GM21619 (cell line): ENCODE measurements around the gene SLC17A9.

Experiments used
- ATAC-seq: cut with Tn5 transposase; IDR thresholded peaks from one replicate; pipeline ENCODE4 v1.9.1; 2021; ENCODE audit not compliant: unreplicated experiment

Gene SLC17A9

DNA sequence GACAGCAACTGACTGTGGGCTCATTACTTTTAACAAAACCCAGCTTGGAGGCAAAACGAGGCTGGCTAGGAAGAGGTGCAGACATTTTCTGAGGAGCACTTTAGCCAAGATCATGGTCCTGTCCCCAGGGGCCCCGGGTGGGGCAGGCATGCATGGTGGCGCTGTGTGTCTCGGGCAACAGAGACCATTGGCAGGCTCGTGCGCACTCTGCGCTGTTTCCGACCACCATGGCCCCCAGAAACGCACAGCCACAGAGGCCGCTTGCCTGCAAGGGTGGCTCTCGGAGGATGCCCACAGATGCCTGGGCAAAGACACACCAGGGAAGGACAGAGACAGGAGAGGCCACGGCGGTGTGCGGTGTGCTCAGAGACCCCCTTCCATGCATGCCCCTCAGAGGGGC, 47.5 kb downstream of the SLC17A9 start:
- no peak for ATAC-seq

DNA sequence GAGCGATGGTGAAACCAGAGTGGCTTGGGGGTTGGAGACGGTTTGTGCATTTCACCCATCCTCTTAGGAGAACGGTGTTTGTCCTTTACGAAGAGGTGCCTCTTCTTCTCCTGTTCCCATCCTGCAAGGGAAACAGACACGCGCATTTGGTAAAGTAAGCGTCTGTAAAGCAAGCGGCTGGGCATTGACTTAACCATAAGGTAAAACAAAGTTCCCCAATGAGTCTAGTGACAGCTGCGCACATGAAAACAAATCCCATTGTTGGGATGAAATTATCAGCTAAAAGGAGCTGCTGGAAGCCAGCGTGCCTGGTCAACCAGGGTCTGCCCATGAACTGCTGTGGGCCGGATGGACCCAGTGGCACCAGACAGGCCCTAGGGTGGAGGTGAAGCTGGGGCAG, 48.4 kb downstream of the SLC17A9 start:
- no peak for ATAC-seq

DNA sequence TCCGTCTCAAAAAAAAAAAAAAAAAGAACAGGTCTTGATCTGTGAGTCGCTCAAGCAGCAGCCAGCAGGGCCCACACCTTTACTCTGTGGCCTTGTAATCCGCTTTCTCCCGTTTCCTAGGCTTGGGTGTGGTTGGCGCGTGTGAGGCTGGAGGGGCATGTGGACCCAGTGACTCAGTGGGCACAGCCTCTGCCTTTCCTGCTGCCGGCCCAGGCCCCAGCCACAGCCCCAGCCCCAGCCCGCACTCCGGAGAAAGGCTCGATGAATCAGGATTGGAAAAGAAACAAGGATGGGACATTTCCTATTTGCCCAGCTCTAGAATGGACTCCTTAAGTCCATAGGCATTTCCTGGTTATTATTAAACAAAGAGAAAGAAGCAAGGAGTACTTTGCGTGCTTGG, 50.0 kb downstream of the SLC17A9 start:
- ATAC-seq = no peak

DNA sequence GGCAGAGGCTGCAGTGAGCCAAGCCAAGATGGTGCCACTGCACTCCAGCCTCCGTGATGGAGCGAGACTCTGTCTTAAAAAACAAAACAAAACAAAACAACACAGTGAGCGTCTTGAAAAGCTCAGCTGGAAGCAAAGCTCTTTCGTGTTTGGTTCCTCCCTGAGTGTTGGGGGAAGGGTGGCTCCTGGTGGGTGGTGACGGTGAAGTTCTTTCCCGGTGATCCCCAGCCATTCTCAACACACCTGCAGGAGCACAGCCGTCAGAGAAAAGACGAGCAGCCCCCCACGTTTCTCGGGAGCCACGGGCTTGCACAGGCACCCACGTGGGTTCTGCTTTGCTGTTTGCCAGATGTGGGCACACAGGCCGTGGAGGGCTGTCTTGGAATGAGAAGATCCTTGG, 51.0 kb downstream of the SLC17A9 start:
- no peak for ATAC-seq

DNA sequence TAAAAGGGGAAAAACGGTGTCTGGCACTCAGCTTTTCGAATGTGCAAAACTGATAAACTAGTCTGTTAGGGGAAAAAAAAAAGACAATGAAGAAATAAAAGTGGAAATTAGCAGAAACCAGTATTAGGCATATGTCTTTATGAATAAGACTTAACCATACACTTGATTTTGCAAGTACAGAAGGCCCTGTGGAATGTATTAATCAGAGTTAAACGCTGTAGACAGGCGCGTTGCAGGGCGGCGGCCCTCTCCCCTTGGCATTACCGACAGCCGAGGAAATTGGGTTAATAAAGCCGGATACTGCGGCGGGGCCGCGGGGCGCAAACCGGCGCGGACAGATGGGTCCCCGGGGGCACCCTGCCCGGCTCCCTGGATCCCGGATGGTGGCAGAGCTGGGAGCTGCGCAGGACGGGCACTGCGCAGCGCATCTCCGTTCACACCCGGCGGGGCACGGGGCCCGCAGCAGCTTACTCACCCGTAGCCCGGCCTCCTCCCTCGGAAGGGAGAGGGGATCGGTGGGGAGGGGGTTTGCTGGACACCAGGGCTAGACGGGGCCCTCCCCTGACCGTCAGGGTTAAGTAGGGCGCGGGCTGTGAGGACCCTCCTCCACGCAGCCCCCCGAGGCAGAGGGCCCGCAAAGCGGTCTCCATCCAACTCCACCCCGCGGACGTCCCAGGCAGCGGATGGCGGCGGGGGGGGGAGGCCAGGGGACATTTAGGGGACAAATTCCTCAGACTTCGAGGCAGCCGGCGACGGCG, 52.3 kb downstream of the SLC17A9 start:
- ATAC-seq = no peak

DNA sequence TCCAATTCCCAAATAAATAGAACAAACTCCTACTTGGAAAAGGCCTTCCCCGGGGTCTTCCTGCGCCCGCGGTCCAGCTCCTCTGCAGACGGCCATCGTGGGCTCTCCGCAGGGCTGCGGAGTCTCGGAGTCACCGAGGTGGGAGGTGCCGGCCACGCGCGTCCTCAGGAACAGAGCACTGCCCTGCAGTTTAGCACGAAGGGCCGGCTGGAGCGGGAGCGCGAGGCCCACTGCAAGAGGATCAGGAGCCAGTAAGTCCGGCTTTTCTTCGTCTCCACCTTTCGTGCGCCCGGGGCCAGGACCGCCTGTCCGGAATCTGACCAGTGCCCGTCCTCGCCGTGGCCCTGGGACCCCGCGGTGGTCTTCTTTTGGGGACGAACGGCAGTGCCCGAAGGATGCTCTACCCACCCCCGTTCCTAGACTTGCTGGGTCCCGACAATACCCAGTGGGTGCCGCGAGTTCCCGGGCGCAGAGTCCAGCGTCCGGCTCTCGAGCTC, 52.9 kb downstream of the SLC17A9 start:
- no peak for ATAC-seq

DNA sequence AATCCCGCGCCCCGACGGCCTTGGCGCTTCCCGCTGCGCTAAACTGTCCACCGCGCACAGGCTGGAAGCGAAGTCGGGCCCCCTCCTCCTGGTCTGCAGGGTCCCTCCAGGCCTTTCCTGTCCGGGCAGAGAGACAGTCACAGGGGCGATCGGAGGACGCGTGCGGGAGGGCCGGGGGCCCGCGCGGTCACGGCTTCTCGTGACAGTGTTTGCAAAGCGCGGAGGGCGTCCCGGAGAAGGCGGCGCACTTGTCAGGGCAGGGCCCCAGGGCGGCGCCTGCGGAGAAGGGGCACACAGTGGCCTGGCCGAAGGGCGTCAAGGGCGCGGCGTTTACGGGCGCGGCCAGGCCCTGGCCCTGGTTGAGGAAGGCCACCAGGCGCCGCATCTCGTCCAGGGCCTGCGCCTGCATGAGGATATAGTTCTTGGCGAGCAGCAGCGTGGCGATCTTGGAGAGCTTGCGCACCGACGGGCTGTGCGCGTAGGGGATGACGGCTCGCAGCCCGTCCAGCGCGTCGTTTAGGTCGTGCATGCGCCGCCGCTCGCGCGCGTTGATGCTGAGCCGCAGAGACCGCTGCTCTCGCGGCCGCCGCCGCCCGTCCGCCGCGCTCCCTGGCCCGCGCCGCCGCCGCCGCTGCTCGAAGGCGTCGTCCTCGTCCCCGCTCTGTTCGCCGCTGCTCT, 53.5 kb downstream of the SLC17A9 start:
- no peak for ATAC-seq

DNA sequence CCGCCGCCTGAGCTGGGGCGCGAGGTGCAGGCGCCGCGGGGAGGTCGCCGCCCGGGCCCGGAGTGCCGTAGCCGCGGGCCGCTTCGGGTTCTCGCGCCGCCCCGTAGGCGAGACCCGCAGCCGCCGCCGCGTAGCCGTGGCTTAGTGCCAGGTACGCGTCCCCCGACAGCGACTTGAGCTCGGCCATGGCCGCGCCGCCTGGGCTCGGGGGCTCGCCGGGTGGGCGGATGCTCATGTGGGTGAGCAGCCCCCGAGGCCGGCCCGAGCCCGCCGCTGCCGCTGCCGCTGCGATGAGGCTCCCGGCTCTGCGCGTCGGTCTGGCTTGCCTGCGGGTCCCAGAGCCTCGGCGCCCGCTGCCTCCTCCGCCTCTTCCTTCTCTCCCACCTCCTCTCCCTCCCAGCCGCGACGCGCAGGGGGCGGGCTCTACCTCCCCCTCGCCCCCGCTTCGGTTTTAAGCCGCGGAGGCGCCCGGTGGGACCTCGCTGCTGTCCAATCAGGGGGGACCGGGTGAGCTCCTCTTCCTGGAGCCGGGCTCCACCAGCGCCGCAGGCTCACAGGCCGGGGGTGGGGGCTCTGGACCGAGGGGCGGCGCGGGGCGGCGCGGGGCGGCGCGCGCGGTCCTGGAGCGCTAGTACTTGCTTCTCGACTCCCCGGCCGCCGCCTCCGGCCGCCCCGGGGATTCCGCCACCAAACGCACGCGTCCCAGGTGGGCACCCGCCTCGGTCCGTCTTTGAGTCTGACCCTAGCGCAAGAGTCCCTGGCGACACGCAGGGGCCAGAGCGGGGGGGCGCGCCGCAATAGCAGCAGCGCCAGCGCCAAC, 54.2 kb downstream of the SLC17A9 start, which contains the start of gene BHLHE23:
TSS of gene BHLHE23 (minus strand) at position 425 of the 820 bp plus-strand sequence. CDS start at position 235, 190 bp downstream.
- ATAC-seq = no peak

DNA sequence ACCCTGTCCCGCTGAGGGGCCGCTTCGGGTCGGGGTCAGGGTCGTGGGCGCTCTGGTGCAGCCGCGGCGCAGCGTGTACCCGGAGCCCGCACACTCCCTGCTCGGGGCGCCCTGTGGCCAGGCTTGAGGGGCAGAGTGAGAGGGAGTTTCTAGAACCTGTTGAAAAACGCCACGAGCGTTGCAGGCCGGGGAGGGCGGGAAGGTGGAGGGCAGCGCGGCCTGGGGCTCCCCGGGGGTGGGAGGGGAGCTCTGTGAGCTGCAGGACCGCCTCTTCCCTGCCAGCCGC, 54.8 kb downstream of the SLC17A9 start:
- no peak for ATAC-seq

DNA sequence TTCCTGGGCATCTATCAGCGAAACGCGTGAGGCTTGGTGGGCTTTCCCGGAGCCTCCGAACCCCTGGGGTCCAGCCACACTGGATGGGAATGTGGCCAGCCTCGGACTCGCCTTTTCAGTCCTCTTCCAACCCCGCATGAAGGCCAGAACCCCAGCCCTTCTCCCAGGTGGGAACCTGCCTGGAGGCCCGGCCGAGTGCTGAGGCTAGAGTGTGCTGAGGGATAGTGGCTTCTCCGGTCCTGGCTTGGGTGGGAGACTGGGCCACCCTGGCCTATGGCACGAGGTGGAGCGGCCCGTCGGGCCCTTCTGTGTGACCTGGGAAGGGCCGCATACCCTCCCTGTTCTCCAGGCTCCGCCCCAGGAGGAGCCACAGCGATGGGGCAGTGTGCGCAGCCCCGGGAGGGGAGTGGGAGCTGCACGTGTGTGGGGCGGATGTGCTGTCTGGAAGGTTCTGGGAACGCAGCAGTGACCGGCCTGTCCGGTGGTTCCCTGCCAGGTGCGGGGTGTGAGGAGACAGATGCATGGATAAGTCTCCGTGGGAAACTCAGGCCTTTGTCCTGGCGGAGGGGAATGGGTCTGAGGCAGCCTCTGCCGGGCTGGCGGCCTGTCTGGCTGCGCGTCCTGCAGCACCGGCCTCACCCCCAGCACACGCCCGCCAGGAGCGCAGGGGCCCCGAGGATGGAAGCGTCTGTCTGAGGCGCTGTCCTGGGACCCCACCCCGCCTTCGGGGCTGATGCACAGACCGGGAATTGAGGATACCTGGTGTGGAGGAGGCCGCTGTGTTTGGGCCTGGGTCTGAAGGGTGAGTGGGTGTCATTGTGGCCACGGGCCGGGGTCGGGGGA, 55.4 kb downstream of the SLC17A9 start:
- ATAC-seq = no peak

DNA sequence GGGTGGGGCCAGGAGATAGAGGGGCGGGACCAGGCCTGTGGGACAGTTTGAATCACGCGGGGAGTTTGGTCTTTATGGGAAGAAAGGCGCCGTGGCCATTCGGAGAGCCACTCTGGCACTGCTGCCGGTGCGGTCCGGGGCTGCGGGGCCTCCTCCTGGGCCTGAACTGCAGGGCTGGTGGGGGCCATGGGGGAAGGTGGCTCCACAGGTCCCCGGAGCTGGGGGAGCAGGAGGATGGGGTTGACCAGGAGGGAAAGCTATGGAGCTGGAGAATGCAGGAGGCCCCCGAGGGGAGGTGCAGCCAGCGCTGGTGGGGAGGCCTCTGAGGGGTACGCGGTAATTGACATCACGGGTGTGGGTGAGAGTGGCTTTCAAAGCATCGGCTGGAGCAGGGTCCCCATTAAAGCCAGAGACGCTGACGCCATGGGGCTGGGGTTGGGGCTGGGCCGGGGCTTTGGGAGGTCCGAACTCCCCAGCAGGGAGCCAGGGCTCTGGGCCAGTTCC, 56.1 kb downstream of the SLC17A9 start:
- no peak for ATAC-seq

DNA sequence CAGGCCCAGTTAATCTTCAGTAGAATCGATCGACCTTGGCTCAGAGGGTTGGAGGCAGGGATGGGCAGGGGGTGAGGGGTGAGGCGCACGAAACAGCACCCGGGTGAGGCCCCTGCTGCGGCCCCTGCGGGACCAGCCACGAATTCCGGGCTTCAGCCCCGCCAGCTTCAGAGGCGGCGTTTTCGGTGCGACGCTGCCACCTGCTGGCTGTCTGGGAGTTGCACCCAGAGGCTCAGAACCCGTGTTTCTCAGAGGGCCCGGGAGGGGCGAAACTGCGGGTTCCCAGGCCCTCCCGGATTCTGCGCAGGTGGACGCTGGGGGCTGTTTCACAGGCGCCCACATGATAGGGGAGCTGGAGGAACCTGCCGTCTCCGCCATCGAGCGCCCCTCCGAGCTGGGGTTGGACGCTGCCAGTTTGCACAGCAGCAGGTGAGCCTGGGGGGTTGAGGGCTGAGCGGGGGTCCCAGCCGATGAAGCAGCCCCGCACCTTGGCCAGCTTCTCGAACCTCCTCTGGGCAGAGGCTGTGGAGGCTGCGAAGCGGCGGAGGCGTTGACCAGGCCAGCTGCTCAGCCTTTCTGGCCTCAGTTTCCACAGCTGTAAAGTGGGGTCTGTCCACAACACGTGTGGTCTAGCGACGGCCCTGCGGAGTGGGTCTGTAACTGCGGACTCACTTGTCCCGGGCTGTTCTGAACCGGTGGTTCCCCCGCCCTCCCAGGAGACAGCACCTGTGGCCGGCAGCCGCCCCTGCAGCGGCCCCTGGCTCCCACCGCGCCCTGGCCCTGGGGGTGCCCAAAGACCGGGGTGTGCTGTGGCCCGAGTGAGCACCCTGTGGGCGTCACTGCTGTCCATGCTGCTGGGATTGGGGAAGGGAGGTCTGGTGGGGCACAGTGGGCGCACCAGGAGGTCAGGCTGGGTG, 56.8 kb downstream of the SLC17A9 start:
- peak; percentile 46 for ATAC-seq

DNA sequence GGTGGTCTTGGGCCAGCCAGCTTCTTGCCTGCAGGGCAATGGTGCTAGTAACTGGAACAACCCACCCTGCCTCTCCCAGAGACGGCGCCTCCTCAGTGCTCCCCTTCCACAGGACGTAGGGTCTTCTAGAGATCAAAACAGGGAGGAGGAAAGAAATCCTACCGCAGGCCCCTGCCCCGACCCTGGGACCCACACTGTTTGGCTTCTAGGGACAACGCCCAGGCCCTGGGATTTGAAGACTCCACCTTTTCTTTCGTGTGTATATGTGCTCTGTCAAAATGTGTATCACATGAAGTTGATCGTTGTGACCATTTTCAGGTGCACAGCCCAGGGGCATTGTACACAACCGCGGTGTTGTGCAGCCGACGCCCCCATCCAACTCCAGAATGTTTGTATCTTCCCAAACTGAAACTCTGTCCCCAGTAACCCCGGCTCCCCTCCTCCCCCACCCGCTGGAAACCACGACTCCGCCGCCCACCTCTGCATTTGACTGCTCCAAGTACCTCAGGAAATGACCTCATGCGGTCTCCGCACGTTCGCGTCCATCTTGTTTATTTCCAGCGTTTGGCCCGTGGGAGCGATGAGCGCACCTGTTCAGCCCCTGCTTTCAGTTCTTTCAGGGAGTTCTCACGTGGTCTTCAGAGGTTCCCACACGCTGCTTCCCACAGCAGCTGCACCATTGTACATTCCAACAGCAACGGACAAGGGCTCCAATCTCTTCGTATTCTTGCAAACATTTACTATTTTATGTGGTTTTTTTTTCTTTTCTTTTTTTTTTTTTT, 57.7 kb downstream of the SLC17A9 start:
- peak; percentile 47 for ATAC-seq

DNA sequence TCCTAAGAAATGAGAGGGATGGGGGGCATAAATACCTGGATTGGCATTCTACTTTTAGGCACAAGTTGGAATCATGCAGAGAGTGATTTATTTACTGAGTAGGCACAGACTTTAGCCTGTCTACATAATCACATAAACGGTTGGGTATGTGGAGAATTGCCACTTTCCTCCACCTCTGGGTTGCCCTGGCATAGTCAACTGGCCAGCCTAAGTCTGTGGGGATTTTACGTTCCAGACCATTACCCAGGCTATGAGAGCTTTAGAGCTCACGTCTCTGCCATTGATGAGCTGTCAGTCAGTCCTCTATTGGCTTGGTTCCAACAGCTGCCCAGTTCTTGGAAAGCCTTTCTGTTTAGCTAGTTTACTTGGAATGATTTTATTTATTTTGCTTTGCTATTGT, 59.3 kb downstream of the SLC17A9 start:
- no peak for ATAC-seq

DNA sequence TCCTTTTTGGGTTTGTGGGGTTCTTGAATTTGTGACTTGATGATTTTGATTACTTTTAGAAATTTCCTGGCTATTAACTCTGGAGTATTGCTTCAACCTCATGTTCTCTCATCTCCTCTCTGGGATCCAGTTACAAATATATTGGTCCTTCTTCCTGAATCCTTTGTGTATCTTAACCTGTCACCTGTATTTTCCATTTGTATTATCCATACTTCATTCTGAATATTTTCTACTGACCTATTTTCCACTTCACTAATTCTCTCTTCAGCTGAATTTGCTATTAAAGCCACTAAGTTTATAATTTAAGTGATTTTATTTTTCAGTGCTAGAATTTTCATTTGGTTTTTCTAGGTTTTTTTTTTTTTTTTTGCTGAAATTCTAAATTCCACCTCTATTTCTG, 60.7 kb downstream of the SLC17A9 start:
- ATAC-seq = no peak

DNA sequence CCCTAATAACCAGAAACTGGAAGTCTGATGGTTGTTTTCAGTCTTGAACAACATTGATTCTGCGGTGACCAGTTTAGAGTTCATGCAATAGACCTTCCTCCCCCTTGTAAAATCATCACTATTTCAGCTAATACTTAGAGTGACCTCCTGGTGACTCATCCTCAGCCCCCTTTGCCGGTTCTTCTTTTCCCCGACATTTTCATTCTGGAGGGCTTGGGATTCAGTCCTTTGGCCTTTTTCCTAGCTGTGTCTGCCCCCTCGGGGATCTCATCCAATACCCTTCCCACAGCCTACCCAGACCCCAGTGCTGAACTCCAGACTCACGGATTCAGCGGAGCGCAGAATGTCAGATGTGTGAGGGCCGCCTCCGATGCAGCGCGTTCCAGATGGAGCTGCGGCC, 61.8 kb downstream of the SLC17A9 start:
- ATAC-seq = no peak

DNA sequence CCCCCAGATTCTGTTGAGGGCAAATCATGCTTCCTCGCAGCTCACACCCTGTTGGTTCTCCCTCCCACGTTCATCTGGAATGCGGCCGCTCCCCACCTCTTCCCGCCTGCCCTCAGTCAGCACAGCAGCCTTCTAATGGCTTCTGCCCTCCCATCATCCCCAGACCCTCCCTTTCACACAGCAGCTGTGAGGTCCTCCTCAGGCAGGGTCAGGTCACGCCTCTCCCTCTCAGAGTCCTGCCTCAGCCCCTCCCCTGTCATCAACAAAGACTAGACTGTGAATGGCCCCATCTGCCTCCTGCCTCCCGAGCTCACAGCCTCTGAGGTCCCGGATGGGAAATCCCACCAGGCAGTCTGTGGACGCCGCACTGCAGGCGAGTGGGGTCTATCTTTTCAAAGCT, 62.2 kb downstream of the SLC17A9 start:
- no peak for ATAC-seq

DNA sequence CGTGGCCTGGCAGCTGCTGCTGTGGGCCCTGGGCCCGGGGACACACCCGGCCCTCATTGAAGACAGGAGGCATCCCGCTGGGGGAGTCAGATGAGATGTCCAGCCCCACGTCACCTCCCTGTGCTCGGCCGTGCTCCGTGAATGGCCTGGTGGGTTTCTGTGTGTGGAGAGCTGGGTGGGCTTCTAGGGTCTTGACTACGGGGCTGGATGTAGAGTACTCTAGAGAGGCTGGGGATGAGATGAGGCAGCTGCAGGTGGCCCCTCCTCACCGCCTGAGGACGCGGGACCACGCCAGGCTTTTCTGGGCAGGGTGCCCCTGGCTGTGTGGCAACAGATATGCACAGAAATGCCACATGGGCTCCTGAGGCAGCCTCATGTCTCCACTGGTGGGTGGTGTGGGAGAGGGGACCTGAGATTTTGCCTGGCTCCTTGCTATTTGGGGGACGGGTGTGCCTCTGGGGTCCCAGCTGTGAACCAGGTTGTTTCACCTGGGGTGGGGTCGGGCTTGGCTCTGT, 62.7 kb downstream of the SLC17A9 start:
- no peak for ATAC-seq
